ENCODE data around the gene NACA. TPM values are rescaled to one million over a fixed set of nuclear protein-coding genes. Genes with fewer than 3 reads are reported as not detected.

NACA gene
- total and polyA plus RNA-seq, 11 donors = 361 to 1,208 (median 546) TPM

- ATAC-seq = no peak
- no peak for DNase-seq
- intact Hi-C loops (cut with DNase I) = no loop called here
- 77 to 89% (median 86%) methylated on average over 5 of the region's 5 CpGs for WGBS, 4 donors
- H3K36me3 ChIP-seq = no peaks in the 10 kb centered on the region
- no peak for TF ChIP-seq POLR2A (IDR thresholded peaks at IDR 0.05)
- no peaks in the 10 kb centered on the region for H3K27me3 ChIP-seq
- H3K4me1 ChIP-seq = peaks cover 0 to 7% (median 2%) of the 10 kb centered on the region in 12 donors
- H3K27ac ChIP-seq = no peak overlapping the region
- no peak overlapping the region for H3K4me3 ChIP-seq
- no peaks in the 10 kb centered on the region for H3K9me3 ChIP-seq
These were observed 30.9 kb downstream of the NACA start for GRCh38 chr12:56694161-56694560.

GRCh38 chr12:56688846-56689109, 36.3 kb downstream of the NACA start:
- no peaks in the 10 kb centered on the region for H3K27me3 ChIP-seq
- no peaks in the 10 kb centered on the region for H3K9me3 ChIP-seq
- H3K27ac ChIP-seq = peak overlapping the region; percentile 93 to 100 (median 98)
- intact Hi-C loops (cut with DNase I) = loop anchor here (1.0 to 5.0 kb wide), 8 partner anchors 34 to 829 kb away; partner anchors contain the start of genes NACA (in 5 of the 10) and ATP5F1B (in 3 of the 10)
- peak in 1 of 4 donors; percentile 22 for ATAC-seq
- H3K4me1 ChIP-seq = peaks cover 0 to 41% (median 30%) of the 10 kb centered on the region in 12 donors
- peak overlapping the region; percentile 25 to 96 (median 86) for H3K4me3 ChIP-seq
- DNase-seq = no peak
- WGBS, 4 donors = 4 to 7% (median 6%) methylated on average over 7 of the region's 7 CpGs
- TF ChIP-seq POLR2A (IDR thresholded peaks at IDR 0.05) (no peak), CTCF (IDR thresholded peaks at IDR 0.05) (no peak)
- peaks cover 0 to 6% (median 0%) of the 10 kb centered on the region in 9 donors for H3K36me3 ChIP-seq

GRCh38 chr12:56688129-56688845, 36.8 kb downstream of the NACA start, which contains the start of gene PTGES3:
PTGES3 (minus strand) TSS chr12:56688284; CDS start chr12:56687999, 285 bp downstream.
- Histone ChIP-seq H3K36me3 (peaks cover 0 to 6% (median 0%) of the 10 kb centered on the region in 9 donors), H3K27me3 (no peaks in the 10 kb centered on the region), H3K9me3 (no peaks in the 10 kb centered on the region), H3K4me1 (peaks cover 0 to 43% (median 33%) of the 10 kb centered on the region in 12 donors), H3K27ac (peak within 1 kb of the TSS; percentile 93 to 100 (median 98)), H3K4me3 (peak within 1 kb of the TSS; percentile 63 to 96 (median 86))
- peak; percentile 93 to 96 (median 94) for ATAC-seq
- intact Hi-C loops (cut with DNase I) = loop anchor here (1.0 to 5.0 kb wide), 8 partner anchors 34 to 829 kb away; partner anchors contain the start of genes NACA (in 5 of the 10) and ATP5F1B (in 3 of the 10)
- TF ChIP-seq POLR2A (IDR thresholded peaks at IDR 0.05) = peak in 1 of 2 donors; percentile 91
- no peak for TF ChIP-seq CTCF (IDR thresholded peaks at IDR 0.05)
- DNase-seq = peak; percentile 97 to 99 (median 98)
- WGBS, 4 donors = 0 to 1% (median 1%) methylated on average over 52 to 64 of the region's 64 CpGs

- DNase-seq (peak; percentile 36 to 79 (median 62)), ATAC-seq (peak; percentile 4 to 70 (median 46))
- Histone ChIP-seq H3K9me3 (no peaks in the 10 kb centered on the region), H3K4me3 (peak overlapping the region; percentile 63 to 96 (median 86)), H3K4me1 (peaks cover 0 to 50% (median 36%) of the 10 kb centered on the region in 12 donors), H3K27ac (peak overlapping the region; percentile 93 to 100 (median 98)), H3K36me3 (peaks cover 0 to 6% (median 0%) of the 10 kb centered on the region in 9 donors), H3K27me3 (no peaks in the 10 kb centered on the region)
- intact Hi-C loops (cut with DNase I) = loop anchor here (1.0 to 5.0 kb wide), 8 partner anchors 35 to 830 kb away; partner anchors contain the start of genes NACA (in 5 of the 10) and ATP5F1B (in 3 of the 10)
- WGBS, 4 donors = 0% methylated on average over 42 to 62 of the region's 62 CpGs
- no peak for TF ChIP-seq CTCF (IDR thresholded peaks at IDR 0.05)
- TF ChIP-seq POLR2A (IDR thresholded peaks at IDR 0.05) = no peak
These were observed 37.6 kb downstream of the NACA start for GRCh38 chr12:56687223-56688128.

All from heart left ventricle (tissue), 16 donors.